Cardiac muscle cell (in vitro differentiated cells and primary cell): ENCODE measurements around the gene PRKAG2. TPM values are rescaled to one million over a fixed set of nuclear protein-coding genes. Genes with fewer than 3 reads are reported as not detected.

Experiments
- DNase-seq, 2 donors: peaks; one replicate each; pipeline versions ENCODE4 v3.0.0 to v3.0.0-alpha.2; 2010 to 2017; ENCODE audit warnings: low read depth in 1 of 2, low spot score in 1 of 2
- H3K27ac ChIP-seq: fragments of 200-600 bp; sonication (generic); 2 replicates; pipeline ENCODE4 v1.5.1; 2016
- H3K27me3 ChIP-seq: fragments of 200-600 bp; sonication (generic); 2 replicates; pipeline ENCODE4 v1.6.0; 2016; ENCODE audit warnings: control low read depth
- H3K36me3 ChIP-seq: fragments of 200-600 bp; sonication (generic); 2 replicates; pipeline ENCODE4 v1.5.1; 2016; ENCODE audit warnings: control low read depth
- H3K4me1 ChIP-seq: fragments of 200-600 bp; sonication (generic); 2 replicates; pipeline ENCODE4 v1.8.1; 2017; ENCODE audit warnings: low read depth, mild to moderate bottlenecking, mixed run types
- H3K4me3 ChIP-seq: fragments of 200-600 bp; sonication (generic); 2 replicates; pipeline ENCODE4 v1.5.1; 2016; ENCODE audit warnings: mild to moderate bottlenecking
- H3K9me3 ChIP-seq: fragments of 200-600 bp; sonication (generic); 2 replicates; pipeline ENCODE4 v1.5.1; 2017; ENCODE audit warnings: low read depth, mild to moderate bottlenecking, control low read depth
- CTCF ChIP-seq: IDR thresholded peaks from 2 replicates; pipeline ENCODE4 v1.5.1; 2012; ENCODE audit warnings: low read depth, mild to moderate bottlenecking, low read length
- polyA plus RNA-seq: library from polyadenylated mRNA; unstranded; fragments of >200 nt; fragmentation: Nextera tagmentation; extraction: Ambion mirVana; gene quantifications from 2 replicates; pipeline ENCODE4 v1.2.1, GENCODE V29; 2016
- total RNA-seq: library from RNA; depleted of rRNA; stranded (reverse); fragments of >200 nt; gene quantifications from 2 replicates; pipeline ENCODE4 v1.2.3, GENCODE V29; 2016

Gene PRKAG2
- total and polyA plus RNA-seq, 2 experiments from 2014 or later, result 43.4 to 85.3 TPM

- Histone ChIP-seq H3K27ac (no peak overlapping the region), H3K4me3 (no peak overlapping the region), H3K36me3 (no peaks in the 10 kb centered on the region), H3K4me1 (no peaks in the 10 kb centered on the region), H3K9me3 (no peaks in the 10 kb centered on the region), H3K27me3 (no peaks in the 10 kb centered on the region)
- no peak for TF ChIP-seq CTCF
- DNase-seq, result no peak
Measured at GRCh38 chr7:151780631-151781030, 96.3 kb downstream of the PRKAG2 start.

GRCh38 chr7:151779678-151780077 lies 97.2 kb downstream of the PRKAG2 start:
- H3K27me3 ChIP-seq, result no peaks in the 10 kb centered on the region
- no peaks in the 10 kb centered on the region for H3K9me3 ChIP-seq
- H3K4me3 ChIP-seq, result no peak overlapping the region
- no peak overlapping the region for H3K27ac ChIP-seq
- DNase-seq, result no peak
- no peaks in the 10 kb centered on the region for H3K4me1 ChIP-seq
- TF ChIP-seq CTCF, result no peak
- no peaks in the 10 kb centered on the region for H3K36me3 ChIP-seq

GRCh38 chr7:151779255-151779654 lies 97.7 kb downstream of the PRKAG2 start:
- Histone ChIP-seq H3K27ac (no peak overlapping the region), H3K36me3 (no peaks in the 10 kb centered on the region), H3K4me1 (no peaks in the 10 kb centered on the region), H3K4me3 (no peak overlapping the region), H3K9me3 (no peaks in the 10 kb centered on the region), H3K27me3 (no peaks in the 10 kb centered on the region)
- no peak for DNase-seq
- no peak for TF ChIP-seq CTCF

- TF ChIP-seq CTCF, result no peak
- no peaks in the 10 kb centered on the region for H3K9me3 ChIP-seq
Measured at GRCh38 chr7:151777908-151778670, 98.8 kb downstream of the PRKAG2 start.

GRCh38 chr7:151777495-151777880 lies 99.4 kb downstream of the PRKAG2 start:
- no peak overlapping the region for H3K27ac ChIP-seq
- H3K27me3 ChIP-seq, result no peaks in the 10 kb centered on the region
- TF ChIP-seq CTCF, result no peak
- H3K4me1 ChIP-seq, result no peaks in the 10 kb centered on the region
- no peaks in the 10 kb centered on the region for H3K36me3 ChIP-seq
- no peak overlapping the region for H3K4me3 ChIP-seq
- no peaks in the 10 kb centered on the region for H3K9me3 ChIP-seq
- no peak for DNase-seq

More at GRCh38 chr7:151777908-151778670, 98.8 kb downstream of the PRKAG2 start:
- Histone ChIP-seq H3K4me1 (no peaks in the 10 kb centered on the region), H3K36me3 (no peaks in the 10 kb centered on the region), H3K4me3 (no peak overlapping the region), H3K27me3 (no peaks in the 10 kb centered on the region), H3K27ac (no peak overlapping the region)
- DNase-seq, result no peak
